Sigmoid colon (tissue), 7 donors: Measurements from ENCODE around the gene OLIG1. TPM values are rescaled to one million over a fixed set of nuclear protein-coding genes. Genes with fewer than 3 reads are reported as not detected.

ENCODE experiments used
- DNase-seq: peaks from one replicate; pipeline ENCODE4 v3.0.0-alpha.2; 2019
- H3K27ac ChIP-seq, 4 donors: fragments of 200-600 bp; sonication (generic); one replicate each; pipeline ENCODE4 v1.5.1; 2016 to 2019; ENCODE audit warnings: mild to moderate bottlenecking in 1 of 4
- H3K27me3 ChIP-seq, 3 donors: fragments of 200-600 bp; sonication (generic); one replicate each; pipeline ENCODE4 v1.5.1; 2019; ENCODE audit warnings: mild to moderate bottlenecking in 1 of 3
- H3K36me3 ChIP-seq, 4 donors: fragments of 200-600 bp; sonication (generic); one replicate each; pipeline ENCODE4 v1.5.1; 2016 to 2019
- H3K4me1 ChIP-seq, 4 donors: fragments of 200-600 bp; sonication (generic); one replicate each; pipeline ENCODE4 v1.5.1; 2017 to 2019
- H3K4me3 ChIP-seq, 4 donors: fragments of 200-600 bp; sonication (generic); one replicate each; pipeline ENCODE4 v1.5.1; 2017 to 2019; ENCODE audit warnings: mild to moderate bottlenecking in 2 of 4, moderate library complexity in 1 of 4
- H3K9me3 ChIP-seq, 4 donors: fragments of 200-600 bp in 3 of 4; sonication (generic) in 3 of 4; one replicate each; pipeline versions ENCODE4 v1.5.1 to v1.6.1; 2013 to 2019
- EP300 ChIP-seq, 4 donors: sonication (generic); formaldehyde crosslinking; IDR thresholded peaks; one replicate each; pipeline ENCODE4 v1.6.1; 2017; ENCODE audit warnings: antibody characterized with exemption in 4 of 4
- POLR2A ChIP-seq, 2 donors: fragments of 450-650 bp; IDR thresholded peaks; one replicate each; pipeline ENCODE4 v1.6.1; 2016; ENCODE audit warnings: antibody characterized with exemption in 2 of 2, mild to moderate bottlenecking in 2 of 2, moderate library complexity in 2 of 2
- POLR2AphosphoS5 ChIP-seq, 4 donors: sonication (generic); formaldehyde crosslinking; IDR thresholded peaks; one replicate each; pipeline ENCODE4 v1.6.1; 2017; ENCODE audit warnings: antibody characterized with exemption in 4 of 4
- WGBS, 2 donors: extraction: QIAGEN DNeasy Blood & Tissue Kit; methylation state at CpG; one replicate each; pipeline ENCODE4 v1.1.7; 2013; 5-methylcytosine and 5-hydroxymethylcytosine counted together
- intact Hi-C: fragments of 100-400 bp; cut with DNase I; formaldehyde crosslinking; loops from one replicate; pipeline ENCODE4 v1.15.1; 2023
- polyA plus RNA-seq, 3 donors: library from polyadenylated mRNA; stranded (reverse); fragments of 200-250 nt; gene quantifications; one replicate each; pipeline ENCODE4 v1.2.3, GENCODE V29; 2013
- total RNA-seq, 4 donors: library from RNA; depleted of rRNA; stranded (reverse); fragments of >200 nt; gene quantifications; one replicate each; pipeline ENCODE4 v1.1.0, GENCODE V29; 2016
- TF ChIP-seq, protein P1 (sequence below), 4 experiments: fragments of 450-650 bp in 3 of 4; fragments of 200-600 bp in 1 of 4; IDR thresholded peaks; one replicate each; pipeline ENCODE4 v1.5.1; 2016 to 2019; ENCODE audit warnings: antibody characterized with exemption in 4 of 4, mild to moderate bottlenecking in 3 of 4, moderate library complexity in 2 of 4
- donor health status: healthy with polysubstance abuse.
- donor health status: Bipolar disorder and iron deficiency.
- donor health status: healthy.

The OLIG1 gene
- total and polyA plus RNA-seq, 7 donors, result not detected

DNA sequence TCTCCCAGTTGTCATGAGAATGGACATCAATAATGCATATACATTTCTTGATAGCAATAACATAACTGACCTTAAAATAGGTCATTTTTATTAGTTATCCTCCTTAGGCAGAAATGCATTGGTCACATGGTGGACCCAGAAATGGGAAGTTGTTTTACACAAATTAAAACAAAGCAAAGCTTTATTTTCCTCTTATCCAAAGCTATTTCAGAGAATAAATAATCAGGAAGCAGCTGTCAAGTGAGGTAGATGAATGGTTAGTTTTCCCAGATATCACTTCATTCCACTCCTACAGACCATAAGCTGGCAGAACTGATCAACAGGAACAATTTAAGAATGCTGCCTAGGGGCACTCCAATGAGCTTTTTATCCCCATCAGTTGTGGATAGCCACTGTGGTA, 16.0 kb upstream of the OLIG1 start:
- DNase-seq, result no peak
- Histone ChIP-seq H3K9me3 (no peaks in the 10 kb centered on the region), H3K4me1 (no peaks in the 10 kb centered on the region), H3K36me3 (no peaks in the 10 kb centered on the region), H3K27me3 (peaks cover 0 to under 1% (median 0%) of the 10 kb centered on the region in 3 donors), H3K27ac (no peak overlapping the region), H3K4me3 (no peak overlapping the region)
- intact Hi-C loops, result no loop called here
- TF ChIP-seq POLR2A (IDR thresholded peaks at IDR 0.05), result no peak
- no peak for TF ChIP-seq EP300 (IDR thresholded peaks at IDR 0.05)
- no peak for TF ChIP-seq POLR2AphosphoS5 (IDR thresholded peaks at IDR 0.05)
- TF ChIP-seq, protein P1, sequence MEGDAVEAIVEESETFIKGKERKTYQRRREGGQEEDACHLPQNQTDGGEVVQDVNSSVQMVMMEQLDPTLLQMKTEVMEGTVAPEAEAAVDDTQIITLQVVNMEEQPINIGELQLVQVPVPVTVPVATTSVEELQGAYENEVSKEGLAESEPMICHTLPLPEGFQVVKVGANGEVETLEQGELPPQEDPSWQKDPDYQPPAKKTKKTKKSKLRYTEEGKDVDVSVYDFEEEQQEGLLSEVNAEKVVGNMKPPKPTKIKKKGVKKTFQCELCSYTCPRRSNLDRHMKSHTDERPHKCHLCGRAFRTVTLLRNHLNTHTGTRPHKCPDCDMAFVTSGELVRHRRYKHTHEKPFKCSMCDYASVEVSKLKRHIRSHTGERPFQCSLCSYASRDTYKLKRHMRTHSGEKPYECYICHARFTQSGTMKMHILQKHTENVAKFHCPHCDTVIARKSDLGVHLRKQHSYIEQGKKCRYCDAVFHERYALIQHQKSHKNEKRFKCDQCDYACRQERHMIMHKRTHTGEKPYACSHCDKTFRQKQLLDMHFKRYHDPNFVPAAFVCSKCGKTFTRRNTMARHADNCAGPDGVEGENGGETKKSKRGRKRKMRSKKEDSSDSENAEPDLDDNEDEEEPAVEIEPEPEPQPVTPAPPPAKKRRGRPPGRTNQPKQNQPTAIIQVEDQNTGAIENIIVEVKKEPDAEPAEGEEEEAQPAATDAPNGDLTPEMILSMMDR (IDR thresholded peaks at IDR 0.05), result no peak

DNA sequence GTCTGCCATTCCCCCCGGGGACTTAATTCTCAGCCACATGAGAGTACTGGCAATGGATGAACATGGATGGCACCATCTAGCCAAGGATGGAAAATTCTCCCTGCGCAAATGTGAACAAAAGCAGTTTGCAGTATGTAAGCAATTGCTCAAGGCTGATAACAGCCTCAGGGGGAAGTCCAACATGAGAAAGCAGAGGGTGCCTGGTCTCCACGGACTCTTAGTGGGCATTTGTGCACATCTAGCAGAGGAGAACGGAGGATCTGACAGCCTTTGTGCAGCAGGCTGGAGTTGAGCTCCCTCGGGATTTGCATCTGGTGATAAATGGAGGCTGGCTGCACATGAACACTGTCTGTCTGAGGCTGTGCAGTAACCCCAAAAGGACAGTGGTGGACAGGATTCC, 13.9 kb upstream of the OLIG1 start:
- intact Hi-C loops, result no loop called here
- TF ChIP-seq POLR2AphosphoS5 (IDR thresholded peaks at IDR 0.05) (no peak), POLR2A (IDR thresholded peaks at IDR 0.05) (no peak), EP300 (IDR thresholded peaks at IDR 0.05) (no peak)
- TF ChIP-seq, protein P1 (IDR thresholded peaks at IDR 0.05), result no peak
- no peak for DNase-seq
- Histone ChIP-seq H3K27me3 (peaks cover 0 to 18% (median 0%) of the 10 kb centered on the region in 3 donors), H3K4me1 (no peaks in the 10 kb centered on the region), H3K36me3 (no peaks in the 10 kb centered on the region), H3K4me3 (no peak overlapping the region), H3K9me3 (no peaks in the 10 kb centered on the region), H3K27ac (no peak overlapping the region)
- WGBS, 2 donors, result 73 to 78% methylated on average over 5 of the region's 5 CpGs

DNA sequence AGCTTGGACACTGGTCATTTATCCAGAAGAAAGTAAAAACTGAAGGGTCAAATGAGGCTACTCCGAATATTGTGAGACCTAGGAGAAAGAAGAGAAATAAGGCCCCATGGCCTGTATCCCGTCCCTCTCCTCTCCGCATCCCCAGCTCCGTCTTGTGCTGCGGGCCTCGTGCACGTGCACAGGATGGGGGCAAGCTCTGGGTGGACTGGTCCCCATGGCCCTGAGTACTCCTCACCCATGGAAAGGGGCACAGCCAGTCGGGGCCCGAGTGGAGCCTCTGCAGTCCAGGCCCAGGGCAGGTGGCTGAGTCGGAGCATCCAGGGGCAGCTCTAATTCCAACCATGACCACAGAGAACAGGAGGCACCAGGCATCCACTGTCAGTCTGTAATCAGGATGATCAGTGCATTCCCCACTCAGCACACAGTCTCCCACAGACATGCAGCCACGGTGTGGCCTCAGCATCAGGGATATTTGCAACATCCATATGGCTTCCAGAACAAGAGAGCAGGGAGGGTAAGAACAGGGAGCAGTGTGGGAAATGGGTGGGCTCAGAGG, 12.5 kb upstream of the OLIG1 start:
- Histone ChIP-seq H3K4me1 (no peaks in the 10 kb centered on the region), H3K27me3 (peaks cover 0 to 26% (median 4%) of the 10 kb centered on the region in 3 donors), H3K4me3 (no peak overlapping the region), H3K9me3 (no peaks in the 10 kb centered on the region), H3K36me3 (no peaks in the 10 kb centered on the region), H3K27ac (no peak overlapping the region)
- intact Hi-C loops, result no loop called here
- TF ChIP-seq POLR2A (IDR thresholded peaks at IDR 0.05), result no peak
- no peak for TF ChIP-seq POLR2AphosphoS5 (IDR thresholded peaks at IDR 0.05)
- no peak for TF ChIP-seq EP300 (IDR thresholded peaks at IDR 0.05)
- TF ChIP-seq, protein P1 (IDR thresholded peaks at IDR 0.05), result no peak
- DNase-seq, result no peak
- WGBS, 2 donors, result 81 to 88% methylated on average over 11 of the region's 11 CpGs

DNA sequence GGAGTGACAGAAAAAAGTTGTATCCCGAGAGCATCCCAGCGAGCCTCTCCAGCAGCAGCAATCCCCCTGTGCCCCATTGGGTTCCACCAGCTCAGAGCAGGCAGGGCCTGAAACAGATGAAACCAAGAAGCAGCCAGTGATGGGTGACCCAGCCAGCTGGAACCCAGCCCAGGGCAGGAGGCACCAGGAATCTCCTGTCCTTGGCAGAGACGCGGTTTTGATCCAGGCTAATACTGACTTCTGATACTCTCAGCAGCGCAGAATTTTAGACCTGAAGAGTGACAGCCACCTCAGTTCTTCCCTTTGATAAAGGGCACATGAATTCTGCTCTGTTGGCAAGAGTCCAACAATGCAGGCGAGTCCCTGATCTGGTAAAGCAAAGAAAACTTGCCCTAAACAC, 11.4 kb upstream of the OLIG1 start:
- TF ChIP-seq EP300 (IDR thresholded peaks at IDR 0.05) (no peak), POLR2AphosphoS5 (IDR thresholded peaks at IDR 0.05) (no peak), POLR2A (IDR thresholded peaks at IDR 0.05) (no peak)
- TF ChIP-seq, protein P1 (IDR thresholded peaks at IDR 0.05), result no peak
- intact Hi-C loops, result no loop called here
- DNase-seq, result no peak
- no peaks in the 10 kb centered on the region for H3K4me1 ChIP-seq
- 48 to 69% methylated on average over 6 of the region's 6 CpGs for WGBS, 2 donors
- H3K9me3 ChIP-seq, result no peaks in the 10 kb centered on the region
- no peak overlapping the region for H3K4me3 ChIP-seq
- H3K27me3 ChIP-seq, result peaks cover 0 to 36% (median 8%) of the 10 kb centered on the region in 3 donors
- no peaks in the 10 kb centered on the region for H3K36me3 ChIP-seq
- no peak overlapping the region for H3K27ac ChIP-seq

DNA sequence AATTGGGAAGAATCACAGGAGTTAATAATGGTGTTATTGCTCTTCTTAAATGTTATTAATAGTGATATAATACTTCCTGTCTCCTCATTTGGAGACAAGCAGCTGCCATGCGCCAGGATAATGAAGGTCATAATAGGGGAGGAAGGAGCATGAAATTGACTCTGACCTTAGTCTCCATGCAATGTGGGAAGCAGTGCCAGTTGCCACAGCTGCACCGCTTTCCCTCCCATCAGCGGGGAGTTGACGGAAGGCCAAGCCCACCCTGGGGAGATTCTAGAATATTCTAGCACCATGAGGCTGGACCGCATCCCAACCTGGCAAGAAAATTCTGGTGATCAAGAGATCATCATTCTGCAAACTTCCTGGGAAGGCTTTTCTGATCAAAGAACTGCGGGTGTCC, 11.0 kb upstream of the OLIG1 start:
- Histone ChIP-seq H3K9me3 (no peaks in the 10 kb centered on the region), H3K27me3 (peaks cover 0 to 41% (median 10%) of the 10 kb centered on the region in 3 donors), H3K4me3 (no peak overlapping the region), H3K36me3 (no peaks in the 10 kb centered on the region), H3K4me1 (no peaks in the 10 kb centered on the region), H3K27ac (no peak overlapping the region)
- intact Hi-C loops, result no loop called here
- DNase-seq, result no peak
- TF ChIP-seq, protein P1 (IDR thresholded peaks at IDR 0.05), result no peak
- TF ChIP-seq EP300 (IDR thresholded peaks at IDR 0.05) (no peak), POLR2AphosphoS5 (IDR thresholded peaks at IDR 0.05) (no peak), POLR2A (IDR thresholded peaks at IDR 0.05) (no peak)
- WGBS, 2 donors, result 78 to 81% methylated on average over 6 of the region's 6 CpGs
